Nephron progenitor cell (in vitro differentiated cells): ENCODE results near the gene LEMD2.
A peak's percentile ranks its signal among the peaks of the same experiment; 100 is the strongest.

Experiments used
- DNase-seq: peaks from one replicate; pipeline ENCODE4 v3.0.0; 2021
- H3K27ac Mint-ChIP-seq: 2 replicates; pipeline ENCODE4 v1.8.0; 2021; ENCODE audit warnings: mild to moderate bottlenecking, moderate library complexity, mixed read lengths
- H3K27me3 Mint-ChIP-seq: 2 replicates; pipeline ENCODE4 v1.8.0; 2021; ENCODE audit warnings: mild to moderate bottlenecking, low read depth, mixed read lengths; ENCODE audit not compliant: poor library complexity
- H3K36me3 Mint-ChIP-seq: 2 replicates; pipeline ENCODE4 v1.8.0; 2021; ENCODE audit warnings: low read depth, mixed read lengths
- H3K4me1 Mint-ChIP-seq: 2 replicates; pipeline ENCODE4 v1.8.0; 2021; ENCODE audit warnings: mixed read lengths
- H3K4me3 Mint-ChIP-seq: 2 replicates; pipeline ENCODE4 v1.8.0; 2021; ENCODE audit warnings: mild to moderate bottlenecking, moderate library complexity, mixed read lengths
- H3K9me3 Mint-ChIP-seq: 2 replicates; pipeline ENCODE4 v1.8.0; 2021; ENCODE audit warnings: mild to moderate bottlenecking, moderate library complexity, mixed read lengths
- TF ChIP-seq, protein P1 (sequence below): fragments of 200-600 bp; sonication (generic); IDR thresholded peaks from 2 replicates; pipeline ENCODE4 v1.5.0; 2021; ENCODE audit warnings: antibody characterized with exemption

LEMD2 gene

GRCh38 chr6:33749401-33749800 is 39.5 kb downstream of the LEMD2 start:
- TF ChIP-seq, protein P1, sequence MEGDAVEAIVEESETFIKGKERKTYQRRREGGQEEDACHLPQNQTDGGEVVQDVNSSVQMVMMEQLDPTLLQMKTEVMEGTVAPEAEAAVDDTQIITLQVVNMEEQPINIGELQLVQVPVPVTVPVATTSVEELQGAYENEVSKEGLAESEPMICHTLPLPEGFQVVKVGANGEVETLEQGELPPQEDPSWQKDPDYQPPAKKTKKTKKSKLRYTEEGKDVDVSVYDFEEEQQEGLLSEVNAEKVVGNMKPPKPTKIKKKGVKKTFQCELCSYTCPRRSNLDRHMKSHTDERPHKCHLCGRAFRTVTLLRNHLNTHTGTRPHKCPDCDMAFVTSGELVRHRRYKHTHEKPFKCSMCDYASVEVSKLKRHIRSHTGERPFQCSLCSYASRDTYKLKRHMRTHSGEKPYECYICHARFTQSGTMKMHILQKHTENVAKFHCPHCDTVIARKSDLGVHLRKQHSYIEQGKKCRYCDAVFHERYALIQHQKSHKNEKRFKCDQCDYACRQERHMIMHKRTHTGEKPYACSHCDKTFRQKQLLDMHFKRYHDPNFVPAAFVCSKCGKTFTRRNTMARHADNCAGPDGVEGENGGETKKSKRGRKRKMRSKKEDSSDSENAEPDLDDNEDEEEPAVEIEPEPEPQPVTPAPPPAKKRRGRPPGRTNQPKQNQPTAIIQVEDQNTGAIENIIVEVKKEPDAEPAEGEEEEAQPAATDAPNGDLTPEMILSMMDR = no peak
- DNase-seq = no peak
- H3K27me3 Mint-ChIP-seq = peaks cover 7% of the 10 kb centered on the region
- H3K27ac Mint-ChIP-seq = peak overlapping the region; percentile 61
- peaks cover 95% of the 10 kb centered on the region for H3K4me1 Mint-ChIP-seq
- H3K4me3 Mint-ChIP-seq = peak overlapping the region; percentile 57
- H3K36me3 Mint-ChIP-seq = no peaks in the 10 kb centered on the region
- H3K9me3 Mint-ChIP-seq = no peaks in the 10 kb centered on the region

DNA sequence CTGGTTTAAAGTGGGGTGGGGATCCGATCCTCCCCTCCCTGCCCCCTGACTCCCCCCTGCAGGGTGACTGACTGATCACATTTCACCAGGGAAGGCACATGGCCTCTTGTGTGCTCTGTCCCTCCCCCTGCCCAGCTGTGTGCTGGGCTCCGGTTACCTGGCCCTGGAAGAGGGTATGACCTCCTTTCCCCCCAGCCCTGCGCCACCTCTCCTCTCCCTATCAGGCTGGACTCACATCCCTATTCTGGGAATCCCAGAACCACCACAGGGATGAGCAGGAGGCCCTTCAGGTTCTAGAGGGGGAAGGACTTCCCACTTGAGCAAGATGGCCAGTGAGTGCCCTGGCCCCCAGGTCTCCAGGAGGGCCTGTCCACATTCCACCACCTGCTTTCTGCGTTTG is 40.1 kb downstream of the LEMD2 start:
- no peak for DNase-seq
- peaks cover 95% of the 10 kb centered on the region for H3K4me1 Mint-ChIP-seq
- peak overlapping the region; percentile 57 for H3K4me3 Mint-ChIP-seq
- H3K27ac Mint-ChIP-seq = peak overlapping the region; percentile 61
- H3K9me3 Mint-ChIP-seq = no peaks in the 10 kb centered on the region
- H3K27me3 Mint-ChIP-seq = peaks cover 7% of the 10 kb centered on the region
- H3K36me3 Mint-ChIP-seq = no peaks in the 10 kb centered on the region
- TF ChIP-seq, protein P1 = no peak

GRCh38 chr6:33747823-33748222 is 41.1 kb downstream of the LEMD2 start:
- Mint-ChIP-seq H3K4me3 (peak overlapping the region; percentile 74), H3K36me3 (no peaks in the 10 kb centered on the region), H3K27me3 (peaks cover 7% of the 10 kb centered on the region), H3K27ac (no peak overlapping the region), H3K4me1 (peaks cover 98% of the 10 kb centered on the region), H3K9me3 (no peaks in the 10 kb centered on the region)
- TF ChIP-seq, protein P1 = no peak
- DNase-seq = no peak

GRCh38 chr6:33746651-33747100 is 42.3 kb downstream of the LEMD2 start, which contains the start of gene IP6K3:
IP6K3 (minus strand) TSS chr6:33746905; CDS start chr6:33735476, 11,429 bp downstream.
- TF ChIP-seq, protein P1 = no peak
- Mint-ChIP-seq H3K4me3 (peak within 1 kb of the TSS; percentile 74), H3K27me3 (peaks cover 7% of the 10 kb centered on the region), H3K27ac (peak within 1 kb of the TSS; percentile 94), H3K36me3 (no peaks in the 10 kb centered on the region), H3K9me3 (no peaks in the 10 kb centered on the region), H3K4me1 (peaks cover 98% of the 10 kb centered on the region)
- peak; percentile 44 for DNase-seq

DNA sequence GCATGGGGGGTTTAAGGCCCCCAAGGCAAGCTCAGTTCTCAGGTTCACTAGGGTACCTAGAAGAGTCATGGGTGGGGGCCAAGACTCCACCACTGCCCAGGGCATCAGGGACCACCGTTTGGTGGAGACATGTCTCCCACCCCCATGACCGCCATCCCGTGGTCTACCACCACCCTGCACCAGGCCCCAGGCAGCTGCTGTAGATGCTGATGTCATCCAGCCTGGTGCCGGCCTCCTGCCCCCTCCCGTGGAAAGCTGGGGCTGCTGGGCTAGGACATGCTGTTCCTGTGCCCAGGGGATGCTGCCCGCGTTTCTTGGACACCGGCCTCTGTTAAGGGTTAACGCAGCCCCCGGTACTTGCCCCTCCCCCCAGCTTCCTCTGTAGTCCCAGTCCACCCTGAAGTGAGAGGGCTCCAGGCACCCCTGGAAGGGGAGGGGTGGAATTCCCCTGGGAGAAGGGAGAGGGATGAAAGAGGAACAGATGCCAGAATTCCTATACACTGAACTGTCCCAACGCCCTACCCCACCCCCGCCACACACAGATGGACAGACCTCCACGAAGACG is 42.8 kb downstream of the LEMD2 start:
- Mint-ChIP-seq H3K4me1 (peaks cover 93% of the 10 kb centered on the region), H3K4me3 (peak overlapping the region; percentile 74), H3K9me3 (no peaks in the 10 kb centered on the region), H3K27ac (no peak overlapping the region), H3K27me3 (peaks cover 7% of the 10 kb centered on the region), H3K36me3 (no peaks in the 10 kb centered on the region)
- peak; percentile 42 for DNase-seq
- TF ChIP-seq, protein P1 = no peak

- TF ChIP-seq, protein P1 = no peak
- no peaks in the 10 kb centered on the region for H3K9me3 Mint-ChIP-seq
- no peak for DNase-seq
- peak overlapping the region; percentile 74 for H3K4me3 Mint-ChIP-seq
- peaks cover 7% of the 10 kb centered on the region for H3K27me3 Mint-ChIP-seq
- peak overlapping the region; percentile 94 for H3K27ac Mint-ChIP-seq
- H3K36me3 Mint-ChIP-seq = no peaks in the 10 kb centered on the region
- peaks cover 92% of the 10 kb centered on the region for H3K4me1 Mint-ChIP-seq
These were observed 43.4 kb downstream of the LEMD2 start for GRCh38 chr6:33745548-33745947.
